Heart right ventricle (tissue), 16 donors: ENCODE measurements around the gene MIB1. TPM values are rescaled to one million over a fixed set of nuclear protein-coding genes. Genes with fewer than 3 reads are reported as not detected.

Experiments
- ATAC-seq, 8 donors: fragments of 200-7000 bp; cut with Tn5 transposase; one replicate each; pipeline ENCODE4 v1.9.1; 2020; ENCODE audit warnings: mild to moderate bottlenecking in 8 of 8, moderate library complexity in 8 of 8, moderate number of reproducible peaks in 1 of 8
- DNase-seq, 2 donors: peaks; one replicate each; pipeline ENCODE4 v3.0.0-alpha.2; 2020
- H3K27ac ChIP-seq, 10 donors: fragments of 200-600 bp; sonication (generic) in 2 of 10; one replicate each; pipeline versions ENCODE4 v1.5.0 to v1.8.0; 2020 to 2022; ENCODE audit warnings: mild to moderate bottlenecking in 3 of 10
- H3K27me3 ChIP-seq, 7 donors: fragments of 200-600 bp; one replicate each; pipeline ENCODE4 v1.8.0; 2021 to 2022; ENCODE audit warnings: mild to moderate bottlenecking in 2 of 7
- H3K36me3 ChIP-seq, 9 donors: fragments of 200-600 bp; sonication (generic) in 1 of 9; one replicate each; pipeline versions ENCODE4 v1.5.0 to v1.8.0; 2020 to 2022; ENCODE audit warnings: mild to moderate bottlenecking in 2 of 9
- H3K4me1 ChIP-seq, 9 donors: fragments of 200-600 bp; sonication (generic) in 1 of 9; one replicate each; pipeline versions ENCODE4 v1.5.0 to v1.8.0; 2020 to 2022; ENCODE audit warnings: mild to moderate bottlenecking in 4 of 9
- H3K4me3 ChIP-seq, 10 donors: fragments of 200-600 bp; sonication (generic) in 2 of 10; one replicate each; pipeline versions ENCODE4 v1.5.0 to v1.8.0; 2020 to 2022; ENCODE audit warnings: mild to moderate bottlenecking in 7 of 10, moderate library complexity in 2 of 10
- H3K9me3 ChIP-seq, 11 donors: fragments of 200-600 bp in 10 of 11; sonication (generic) in 2 of 11; one replicate each; pipeline versions ENCODE4 v1.5.0 to v1.8.0; 2013 to 2022; ENCODE audit warnings: mild to moderate bottlenecking in 2 of 11, control low read depth in 1 of 11, moderate library complexity in 1 of 11
- CTCF ChIP-seq, 9 donors: fragments of 200-600 bp; sonication (generic) in 2 of 9; IDR thresholded peaks; one replicate each; pipeline versions ENCODE4 v1.5.0 to v1.8.0; 2021 to 2022; ENCODE audit warnings: antibody characterized with exemption in 9 of 9, mild to moderate bottlenecking in 5 of 9, moderate library complexity in 1 of 9
- WGBS, 2 donors: extraction: QIAGEN DNeasy Blood & Tissue Kit; methylation state at CpG; one replicate each; pipeline ENCODE4 v1.1.7; 2013; ENCODE audit warnings: inconsistent platforms in 1 of 2; 5-methylcytosine and 5-hydroxymethylcytosine counted together
- intact Hi-C, 10 donors: fragments of 100-400 bp; cut with DNase I; formaldehyde crosslinking; loops; one replicate each; pipeline versions ENCODE4 v1.11.1 to v1.14.2; 2022
- polyA plus RNA-seq, 2 donors: library from polyadenylated mRNA; stranded (reverse); fragments of 200-250 nt; gene quantifications; one replicate each; pipeline ENCODE4 v1.2.3, GENCODE V29; 2013
- total RNA-seq, 10 donors: library from RNA; stranded (reverse); fragmentation: NEBNext Ultra II Directional in 3 of 10; extraction: Animal tissue kit (Norgen Biotek cat#: 25700) in 3 of 10; gene quantifications; one replicate each; pipeline versions ENCODE4 v1.2.1 to v1.2.4, GENCODE V29; 2021 to 2023
- donor health status: Arrhythmogenic right ventricular cardiomyopathy.
- donor health status: ischemic (EF 13 %, LVEDD 7.1; RV severe dilation, severe dysfunction).
- donor health status: healthy with polysubstance abuse.
- donor health status: DM: no; HTN: yes; CAD: no.
- donor health status: DM: no; HTN: no; CAD: no.
- donor health status: ischemic (EF 25% LVEDD 6.9; RV normal size, moderate dysfunction).
- donor health status: ischemic (EF 25% LVEDD 5.7; RV mildly dilated, moderate dysfunction).
- donor health status: healthy.
- donor health status: DM: yes; HTN: yes; CAD: no.
- donor health status: Ischemic cardiomyopathy.
- donor health status: ischemic (EF 35%, LVEDD 5.7; RV mildly dilated, moderate dysfunction).
- donor health status: nonischemic (EF 11% LVEDD 7.7; RV severe dilation, severe dysfunction).
- donor health status: DM: yes; HTN: yes; CAD: no.
- donor health status: PGD.
- donor health status: ischemic (EF 29% LVEDD 5.4; RV normal size, mild dysfunction).
- donor health status: nonischemic (EF 23%, LVEDD 6.1; RV moderate dilation, normal function).

The MIB1 gene
- total and polyA plus RNA-seq, 12 donors = 3.7 to 32.2 (median 25.0) TPM

DNA sequence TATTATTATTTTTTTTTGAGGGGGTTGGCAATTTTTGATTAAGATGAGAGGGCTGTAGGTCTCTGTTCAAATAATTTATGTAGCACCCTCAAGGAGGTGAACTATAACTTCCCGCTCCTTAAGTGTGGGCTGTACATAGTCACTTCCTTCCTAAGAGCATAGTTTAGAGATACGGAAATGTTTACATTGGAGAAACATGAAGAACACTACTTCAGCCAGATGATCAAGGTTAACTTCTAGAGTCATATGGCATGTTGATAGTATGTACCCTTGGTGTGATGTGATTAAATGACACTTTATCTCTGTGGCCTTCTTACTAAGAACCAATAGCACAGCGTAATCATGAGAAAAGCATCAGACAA lies 93.7 kb downstream of the MIB1 start:
- intact Hi-C loops = loop anchor here in 1 of 10 donors (5.0 kb wide), 1 partner anchor 433 kb away; no protein-coding TSS in a partner anchor
- no peak for DNase-seq
- Histone ChIP-seq H3K27me3 (no peaks in the 10 kb centered on the region), H3K36me3 (peaks cover 0 to 16% (median 2%) of the 10 kb centered on the region in 9 donors), H3K4me3 (no peak overlapping the region), H3K27ac (peak overlapping the region in 5 of 10 donors; percentile 16 to 81 (median 43)), H3K9me3 (no peaks in the 10 kb centered on the region), H3K4me1 (peaks cover 0 to 15% (median 0%) of the 10 kb centered on the region in 9 donors)
- peak in 2 of 8 donors; percentile 18 to 20 for ATAC-seq
- WGBS, 2 donors = 62 to 81% methylated on average over 3 of the region's 3 CpGs
- no peak for TF ChIP-seq CTCF (IDR thresholded peaks at IDR 0.05)

DNA sequence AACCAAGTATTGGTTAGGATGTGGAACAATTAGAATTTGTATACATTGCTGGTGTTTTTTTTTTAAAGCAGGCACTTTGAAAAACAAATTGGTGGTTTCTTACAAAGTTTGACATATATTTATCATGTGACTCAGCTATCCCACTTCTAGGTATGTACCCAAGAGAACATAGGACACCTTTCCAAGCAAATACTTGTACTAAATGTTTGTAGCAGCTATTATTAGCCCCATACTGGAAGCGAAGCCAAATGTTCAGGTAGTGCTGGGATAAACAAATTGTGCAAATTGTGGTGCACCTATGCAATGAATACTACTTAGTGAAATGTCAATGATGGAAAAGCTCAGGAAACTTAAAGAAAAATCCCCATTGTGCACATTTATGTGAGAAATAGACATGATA lies 101.0 kb downstream of the MIB1 start:
- H3K36me3 ChIP-seq = peaks cover 0 to 83% (median 18%) of the 10 kb centered on the region in 9 donors
- ATAC-seq = no peak
- intact Hi-C loops = loop anchor here in 1 of 10 donors (10.0 kb wide), 1 partner anchor 57 kb away; no protein-coding TSS in a partner anchor

DNA sequence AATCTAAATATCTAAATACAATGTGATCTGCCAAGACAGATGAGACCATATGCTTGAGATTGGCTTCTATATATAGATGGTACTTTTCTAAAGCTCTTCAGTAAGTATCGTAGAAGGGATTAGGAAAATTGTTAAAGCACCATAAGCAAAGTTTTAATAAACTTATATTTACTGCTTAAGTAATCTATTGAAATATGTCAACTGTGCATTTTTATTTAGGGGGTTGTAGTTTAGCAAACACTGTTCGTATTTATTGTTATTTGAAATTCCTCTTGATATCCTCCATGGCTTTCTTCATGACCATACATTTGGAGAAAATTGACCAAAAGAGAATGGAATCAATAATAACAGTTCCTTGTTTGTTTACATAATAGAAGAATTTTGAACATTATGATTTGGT lies 102.7 kb downstream of the MIB1 start:
- no peaks in the 10 kb centered on the region for H3K9me3 ChIP-seq
- no peaks in the 10 kb centered on the region for H3K4me1 ChIP-seq
- H3K27me3 ChIP-seq = no peaks in the 10 kb centered on the region
- WGBS, 2 donors = 73 to 85% methylated on average over 2 of the region's 2 CpGs
- no peak overlapping the region for H3K4me3 ChIP-seq
- DNase-seq (no peak), ATAC-seq (no peak)
- H3K27ac ChIP-seq = no peak overlapping the region
- intact Hi-C loops = loop anchor here in 1 of 10 donors (10.0 kb wide), 1 partner anchor 59 kb away; no protein-coding TSS in a partner anchor
- H3K36me3 ChIP-seq = peaks cover 0 to 98% (median 32%) of the 10 kb centered on the region in 9 donors
- no peak for TF ChIP-seq CTCF (IDR thresholded peaks at IDR 0.05)

More for the DNA sequence above, 101.0 kb downstream of the MIB1 start:
- no peak for TF ChIP-seq CTCF (IDR thresholded peaks at IDR 0.05)
- Histone ChIP-seq H3K27ac (no peak overlapping the region), H3K9me3 (no peaks in the 10 kb centered on the region), H3K27me3 (no peaks in the 10 kb centered on the region), H3K4me1 (no peaks in the 10 kb centered on the region), H3K4me3 (no peak overlapping the region)
- WGBS, 2 donors = 57 to 72% methylated on average over 1 of the region's 1 CpG
- DNase-seq = no peak

DNA sequence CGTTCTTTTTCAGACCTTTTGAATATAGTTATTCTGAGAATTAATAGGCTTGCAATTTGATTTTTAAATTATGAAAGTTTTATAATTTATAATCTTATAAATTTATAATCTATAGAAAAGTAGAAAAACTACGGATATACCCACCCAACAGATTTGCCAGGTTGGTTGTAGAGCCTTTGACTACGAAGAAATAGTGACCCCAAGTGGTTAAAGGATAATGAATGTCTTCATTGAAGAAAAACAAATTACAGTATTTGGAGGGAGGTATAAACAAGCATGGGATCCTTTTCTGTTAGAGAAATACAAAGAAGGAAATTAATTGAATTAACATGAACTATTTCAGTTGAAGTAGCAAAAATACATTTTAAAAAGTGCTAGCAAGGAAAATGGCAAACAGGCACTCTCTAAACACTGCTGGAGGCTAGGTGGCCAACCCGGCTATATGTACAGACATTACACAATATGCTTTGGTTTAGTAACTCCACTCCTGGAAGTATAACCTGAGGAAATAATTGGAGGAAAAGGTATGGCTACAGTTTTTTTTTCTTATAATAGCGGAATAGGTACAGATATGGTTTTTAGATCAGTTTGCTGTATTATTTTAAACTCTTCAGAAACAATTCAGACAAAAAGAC lies 110.9 kb downstream of the MIB1 start:
- Histone ChIP-seq H3K9me3 (no peaks in the 10 kb centered on the region), H3K4me3 (peak overlapping the region in 1 of 10 donors; percentile 6), H3K27me3 (no peaks in the 10 kb centered on the region), H3K27ac (no peak overlapping the region), H3K36me3 (peaks cover 0 to 72% (median 16%) of the 10 kb centered on the region in 9 donors), H3K4me1 (peaks cover 0 to 13% (median 0%) of the 10 kb centered on the region in 9 donors)
- TF ChIP-seq CTCF (IDR thresholded peaks at IDR 0.05) = peak in 8 of 9 donors; percentile 11 to 69 (median 54)
- ATAC-seq = no peak
- no peak for DNase-seq
- 66 to 68% methylated on average over 5 of the region's 5 CpGs for WGBS, 2 donors
- intact Hi-C loops = loop anchor here in 3 of 10 donors (2.0 to 10.0 kb wide), 4 partner anchors 31 to 367 kb away; partner anchors contain the start of gene SNRPD1 (in 1 of the 3)
